ENCODE measurements around the gene CAPNS1. TPM values are rescaled to one million over a fixed set of nuclear protein-coding genes. Genes with fewer than 3 reads are reported as not detected.
A peak's percentile ranks its signal among the peaks of the same experiment; 100 is the strongest.

CAPNS1 gene
- total RNA-seq (100 to 1,000 TPM; 688 to 720 TPM), polyA plus RNA-seq (ENCODE audit: insufficient read length in 6 of 6) (100 to 1,000 TPM; 479 to 615 (median 546) TPM)
- long read RNA-seq, donor 1, transcript CAPNS1-201 (11 exons, 1,918 nt): major isoform, 63 of 209 reads
- long read RNA-seq, donor 1, partial matches to known transcripts: 115 of 209 reads
- long read RNA-seq, donor 1, other reads (novel, unspliced or antisense): 30 of 209 reads
- long read RNA-seq, donor 2, transcript CAPNS1-201 (11 exons, 1,918 nt): major isoform, 64 of 261 reads
- long read RNA-seq, donor 2, partial matches to known transcripts: 193 of 261 reads
- long read RNA-seq, donor 2, other reads (novel, unspliced or antisense): 0 of 261 reads
- long read RNA-seq, donor 3, transcript CAPNS1-201 (11 exons, 1,918 nt): major isoform, 53 of 138 reads
- long read RNA-seq, donor 3, partial matches to known transcripts: 57 of 138 reads
- long read RNA-seq, donor 3, other reads (novel, unspliced or antisense): 28 of 138 reads
- long read RNA-seq, donor 4, partial matches to known transcripts: 19 of 20 reads
- long read RNA-seq, donor 4, other reads (novel, unspliced or antisense): 1 of 20 reads
- long read RNA-seq, donor 5, transcript CAPNS1-201 (11 exons, 1,918 nt): major isoform, 53 of 202 reads
- long read RNA-seq, donor 5, partial matches to known transcripts: 65 of 202 reads
- long read RNA-seq, donor 5, other reads (novel, unspliced or antisense): 83 of 202 reads
- long read RNA-seq, donor 6, transcript CAPNS1-201 (11 exons, 1,918 nt): major isoform, 62 of 341 reads
- long read RNA-seq, donor 6, partial matches to known transcripts: 268 of 341 reads
- long read RNA-seq, donor 6, other reads (novel, unspliced or antisense): 11 of 341 reads
- long read RNA-seq, donor 7, transcript CAPNS1-201 (11 exons, 1,918 nt): major isoform, 30 of 137 reads
- long read RNA-seq, donor 7, partial matches to known transcripts: 93 of 137 reads
- long read RNA-seq, donor 7, other reads (novel, unspliced or antisense): 14 of 137 reads
- long read RNA-seq, donor 8, transcript CAPNS1-201 (11 exons, 1,918 nt): major isoform, 52 of 85 reads
- long read RNA-seq, donor 8, partial matches to known transcripts: 21 of 85 reads
- long read RNA-seq, donor 8, other reads (novel, unspliced or antisense): 12 of 85 reads
- long read RNA-seq, donor 9: 0 reads
- long read RNA-seq, donor 10, partial matches to known transcripts: 11 of 12 reads
- long read RNA-seq, donor 10, other reads (novel, unspliced or antisense): 1 of 12 reads
- long read RNA-seq, donor 11: 0 reads
- long read RNA-seq, donor 12, transcript CAPNS1-201 (11 exons, 1,918 nt): major isoform, 46 of 88 reads
- long read RNA-seq, donor 12, partial matches to known transcripts: 22 of 88 reads
- long read RNA-seq, donor 12, other reads (novel, unspliced or antisense): 19 of 88 reads

DNA sequence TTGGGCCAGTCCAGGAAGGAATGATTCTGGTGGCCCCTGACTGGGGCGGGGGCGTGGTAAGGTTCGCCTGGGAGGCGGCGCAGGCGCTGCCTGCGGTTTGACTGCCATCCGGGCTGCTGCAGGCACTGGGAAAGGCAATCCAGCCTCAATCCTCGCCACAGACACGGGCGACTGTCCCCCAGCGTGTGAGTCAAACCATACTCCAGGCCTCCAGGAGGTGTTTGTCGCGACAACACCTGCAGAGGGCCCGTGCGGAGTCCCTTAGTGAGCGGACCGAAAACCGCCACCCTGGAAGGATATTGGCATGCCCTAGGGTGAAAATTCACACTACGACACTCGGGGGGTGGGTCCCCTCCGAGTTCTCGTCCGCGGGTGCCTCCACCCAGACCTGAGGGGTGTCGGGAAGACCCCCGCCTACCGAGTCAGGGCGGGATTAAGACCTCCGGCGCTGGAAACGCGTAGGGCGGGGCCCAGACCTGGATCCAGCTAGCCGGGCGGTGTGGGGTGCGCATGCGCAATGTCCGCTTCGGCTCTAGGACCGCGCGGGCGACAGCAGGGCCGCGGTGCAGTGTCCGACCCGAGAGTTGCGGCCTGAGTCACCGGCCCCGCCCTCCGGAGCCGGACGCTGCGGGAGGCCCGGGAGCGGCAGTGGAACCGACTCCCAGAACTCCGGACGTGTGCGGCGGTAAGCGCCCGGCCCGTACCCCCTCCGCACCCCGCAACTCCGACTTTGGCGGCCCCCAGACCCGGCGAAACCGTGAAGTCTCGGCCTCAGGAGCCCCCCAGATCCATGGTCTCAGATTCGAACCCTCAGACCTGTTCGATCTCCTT lies at the start of gene CAPNS1:
Gene CAPNS1, plus strand, starts transcription at position 594 of the 831 bp plus-strand sequence. CDS start 946 bp downstream, outside the sequence.
- DNase-seq: peak; percentile 97 to 100 (median 98)
- peak; percentile 91 for ATAC-seq
- Histone ChIP-seq H3K4me1 (peaks cover 5 to 45% of the 10 kb centered on the region in 2 donors), H3K4me3 (peak within 1 kb of the TSS; percentile 87 to 96), H3K36me3 (peaks cover 0 to 31% of the 10 kb centered on the region in 2 donors), H3K27me3 (no peaks in the 10 kb centered on the region), H3K27ac (peak within 1 kb of the TSS; percentile 91 to 96), H3K9me3 (no peaks in the 10 kb centered on the region)
- intact Hi-C loops (cut with DNase I): no loop called here
- TF ChIP-seq, protein P1, sequence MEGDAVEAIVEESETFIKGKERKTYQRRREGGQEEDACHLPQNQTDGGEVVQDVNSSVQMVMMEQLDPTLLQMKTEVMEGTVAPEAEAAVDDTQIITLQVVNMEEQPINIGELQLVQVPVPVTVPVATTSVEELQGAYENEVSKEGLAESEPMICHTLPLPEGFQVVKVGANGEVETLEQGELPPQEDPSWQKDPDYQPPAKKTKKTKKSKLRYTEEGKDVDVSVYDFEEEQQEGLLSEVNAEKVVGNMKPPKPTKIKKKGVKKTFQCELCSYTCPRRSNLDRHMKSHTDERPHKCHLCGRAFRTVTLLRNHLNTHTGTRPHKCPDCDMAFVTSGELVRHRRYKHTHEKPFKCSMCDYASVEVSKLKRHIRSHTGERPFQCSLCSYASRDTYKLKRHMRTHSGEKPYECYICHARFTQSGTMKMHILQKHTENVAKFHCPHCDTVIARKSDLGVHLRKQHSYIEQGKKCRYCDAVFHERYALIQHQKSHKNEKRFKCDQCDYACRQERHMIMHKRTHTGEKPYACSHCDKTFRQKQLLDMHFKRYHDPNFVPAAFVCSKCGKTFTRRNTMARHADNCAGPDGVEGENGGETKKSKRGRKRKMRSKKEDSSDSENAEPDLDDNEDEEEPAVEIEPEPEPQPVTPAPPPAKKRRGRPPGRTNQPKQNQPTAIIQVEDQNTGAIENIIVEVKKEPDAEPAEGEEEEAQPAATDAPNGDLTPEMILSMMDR (IDR thresholded peaks at IDR 0.05): no peak

DNA sequence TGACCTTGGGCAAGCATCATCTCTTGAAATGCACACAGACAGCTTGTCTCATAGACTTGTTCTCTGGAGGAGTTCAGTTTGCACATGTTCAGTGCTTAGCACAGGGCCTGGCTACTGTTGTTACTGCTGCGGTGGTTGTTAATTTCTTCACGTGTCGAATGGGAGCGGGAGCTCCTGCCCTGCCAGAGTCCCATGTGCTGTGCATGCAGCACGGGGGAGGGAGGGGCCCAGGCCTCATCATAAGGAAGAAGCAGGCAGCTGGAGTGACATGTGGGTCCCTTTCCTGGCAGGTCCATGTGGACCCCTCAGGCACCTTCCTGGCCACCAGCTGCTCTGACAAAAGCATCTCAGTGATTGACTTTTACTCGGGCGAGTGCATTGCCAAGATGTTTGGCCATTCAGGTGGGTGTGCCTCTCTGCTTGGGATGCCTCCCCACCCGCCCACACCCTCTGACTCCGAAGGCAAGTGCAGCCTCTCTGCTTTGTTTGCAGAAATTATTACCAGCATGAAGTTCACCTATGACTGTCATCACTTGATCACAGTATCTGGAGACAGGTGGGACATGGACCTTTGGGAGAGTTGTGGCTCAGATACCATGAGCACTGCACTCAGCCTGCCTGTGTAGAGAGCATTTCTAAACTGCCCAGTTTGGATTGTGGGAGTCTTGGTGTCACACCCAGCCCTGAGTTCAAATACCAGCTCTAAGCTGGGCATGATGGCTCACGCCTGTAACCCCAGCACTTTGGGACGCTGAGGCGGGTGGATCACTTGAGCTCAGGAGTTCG lies 48.8 kb upstream of the CAPNS1 start:
- H3K27me3 ChIP-seq: no peaks in the 10 kb centered on the region
- no peak overlapping the region for H3K4me3 ChIP-seq
- TF ChIP-seq, protein P1 (IDR thresholded peaks at IDR 0.05): no peak
- no peaks in the 10 kb centered on the region for H3K9me3 ChIP-seq
- H3K36me3 ChIP-seq: peaks cover 0 to 40% of the 10 kb centered on the region in 2 donors
- intact Hi-C loops (cut with DNase I): no loop called here
- DNase-seq (no peak), ATAC-seq (no peak)
- H3K27ac ChIP-seq: no peak overlapping the region
- H3K4me1 ChIP-seq: no peaks in the 10 kb centered on the region

DNA sequence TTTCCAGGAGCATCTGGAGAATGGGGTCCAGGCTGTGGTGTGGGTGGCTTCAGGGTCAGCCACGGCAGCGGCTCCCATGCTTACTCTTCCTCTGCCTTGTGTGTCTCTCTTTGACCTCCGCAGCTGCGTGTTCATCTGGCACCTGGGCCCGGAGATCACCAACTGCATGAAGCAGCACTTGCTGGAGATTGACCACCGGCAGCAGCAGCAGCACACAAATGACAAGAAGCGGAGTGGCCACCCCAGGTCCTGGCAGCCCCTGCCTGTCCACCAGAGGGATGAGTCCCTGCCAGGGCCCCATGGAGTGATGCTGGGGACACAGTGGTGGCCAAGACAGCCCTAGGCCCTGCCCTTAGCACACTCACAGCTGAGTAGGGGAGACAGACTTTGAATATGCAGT lies 47.3 kb upstream of the CAPNS1 start:
- no peak for DNase-seq
- TF ChIP-seq, protein P1 (IDR thresholded peaks at IDR 0.05): no peak
- Histone ChIP-seq H3K9me3 (no peaks in the 10 kb centered on the region), H3K4me1 (no peaks in the 10 kb centered on the region), H3K4me3 (no peak overlapping the region), H3K27ac (no peak overlapping the region), H3K27me3 (no peaks in the 10 kb centered on the region), H3K36me3 (peaks cover 0 to 38% of the 10 kb centered on the region in 2 donors)
- intact Hi-C loops (cut with DNase I): no loop called here
- ATAC-seq: no peak

DNA sequence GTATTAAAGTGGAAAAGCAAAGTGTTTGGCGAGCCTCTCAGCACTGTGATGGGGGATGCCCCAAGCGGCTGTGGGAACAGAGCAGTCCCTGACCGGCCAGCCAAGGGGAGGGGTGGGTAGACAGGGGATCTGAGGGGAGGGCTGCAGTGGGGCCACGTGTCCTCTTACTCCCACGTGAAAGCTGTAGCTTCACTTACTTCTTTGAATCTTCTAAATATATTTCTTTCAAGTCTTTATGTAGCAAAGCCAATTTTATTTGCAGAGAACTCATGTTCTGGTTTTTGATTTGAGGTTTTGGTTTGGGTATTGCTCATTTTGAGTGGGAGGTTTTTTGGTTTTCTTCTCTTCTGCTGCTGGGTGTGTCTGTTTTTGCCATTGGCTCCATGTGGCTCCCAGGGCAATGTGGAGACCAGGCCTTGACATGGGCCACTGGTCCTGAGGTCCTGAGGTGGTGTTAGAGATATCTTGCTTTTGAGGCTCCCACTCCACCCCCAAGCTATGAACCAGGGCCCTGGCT lies 46.7 kb upstream of the CAPNS1 start:
- Histone ChIP-seq H3K36me3 (peaks cover 0 to 37% of the 10 kb centered on the region in 2 donors), H3K4me3 (no peak overlapping the region), H3K9me3 (no peaks in the 10 kb centered on the region), H3K27me3 (no peaks in the 10 kb centered on the region), H3K27ac (no peak overlapping the region), H3K4me1 (no peaks in the 10 kb centered on the region)
- ATAC-seq (no peak), DNase-seq (no peak)
- intact Hi-C loops (cut with DNase I): no loop called here
- TF ChIP-seq, protein P1 (IDR thresholded peaks at IDR 0.05): no peak

Data from left lung (tissue), 14 donors.